ENCODE results near the gene GAS7.

GRCh38 chr17:10243883-10244844 is 45.8 kb upstream of the GAS7 start:
- no peak for TF ChIP-seq MAX (IDR thresholded peaks at IDR 0.05)
- TF ChIP-seq, protein P1, sequence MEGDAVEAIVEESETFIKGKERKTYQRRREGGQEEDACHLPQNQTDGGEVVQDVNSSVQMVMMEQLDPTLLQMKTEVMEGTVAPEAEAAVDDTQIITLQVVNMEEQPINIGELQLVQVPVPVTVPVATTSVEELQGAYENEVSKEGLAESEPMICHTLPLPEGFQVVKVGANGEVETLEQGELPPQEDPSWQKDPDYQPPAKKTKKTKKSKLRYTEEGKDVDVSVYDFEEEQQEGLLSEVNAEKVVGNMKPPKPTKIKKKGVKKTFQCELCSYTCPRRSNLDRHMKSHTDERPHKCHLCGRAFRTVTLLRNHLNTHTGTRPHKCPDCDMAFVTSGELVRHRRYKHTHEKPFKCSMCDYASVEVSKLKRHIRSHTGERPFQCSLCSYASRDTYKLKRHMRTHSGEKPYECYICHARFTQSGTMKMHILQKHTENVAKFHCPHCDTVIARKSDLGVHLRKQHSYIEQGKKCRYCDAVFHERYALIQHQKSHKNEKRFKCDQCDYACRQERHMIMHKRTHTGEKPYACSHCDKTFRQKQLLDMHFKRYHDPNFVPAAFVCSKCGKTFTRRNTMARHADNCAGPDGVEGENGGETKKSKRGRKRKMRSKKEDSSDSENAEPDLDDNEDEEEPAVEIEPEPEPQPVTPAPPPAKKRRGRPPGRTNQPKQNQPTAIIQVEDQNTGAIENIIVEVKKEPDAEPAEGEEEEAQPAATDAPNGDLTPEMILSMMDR (IDR thresholded peaks at IDR 0.05 in 2 of 3, conservative IDR thresholded peaks at IDR 0.05 in 1 of 3; ENCODE audit: borderline replicate concordance in 1 of 3, insufficient read depth in 1 of 3, low read depth in 2 of 3, low read length in 2 of 3), result no peak
- TF ChIP-seq EZH2 (IDR thresholded peaks at IDR 0.05), result no peak
- no peak for TF ChIP-seq POLR2A (IDR thresholded peaks at IDR 0.05; ENCODE audit: borderline replicate concordance, extremely low read depth, insufficient read depth, insufficient read length)
- TF ChIP-seq REST (IDR thresholded peaks at IDR 0.05; ENCODE audit: low read depth), result no peak
- TF ChIP-seq POLR2AphosphoS5 (IDR thresholded peaks at IDR 0.05; ENCODE audit: low read depth, low read length), result no peak
- no peak for TF ChIP-seq EZH2phosphoT487 (IDR thresholded peaks at IDR 0.05; ENCODE audit: borderline replicate concordance)
- no peak for TF ChIP-seq ZNF274 (IDR thresholded peaks at IDR 0.05; ENCODE audit: low read depth, low read length)
- no peak for TF ChIP-seq RAD21 (IDR thresholded peaks at IDR 0.05; ENCODE audit: low read depth)
- TF ChIP-seq, protein P2, sequence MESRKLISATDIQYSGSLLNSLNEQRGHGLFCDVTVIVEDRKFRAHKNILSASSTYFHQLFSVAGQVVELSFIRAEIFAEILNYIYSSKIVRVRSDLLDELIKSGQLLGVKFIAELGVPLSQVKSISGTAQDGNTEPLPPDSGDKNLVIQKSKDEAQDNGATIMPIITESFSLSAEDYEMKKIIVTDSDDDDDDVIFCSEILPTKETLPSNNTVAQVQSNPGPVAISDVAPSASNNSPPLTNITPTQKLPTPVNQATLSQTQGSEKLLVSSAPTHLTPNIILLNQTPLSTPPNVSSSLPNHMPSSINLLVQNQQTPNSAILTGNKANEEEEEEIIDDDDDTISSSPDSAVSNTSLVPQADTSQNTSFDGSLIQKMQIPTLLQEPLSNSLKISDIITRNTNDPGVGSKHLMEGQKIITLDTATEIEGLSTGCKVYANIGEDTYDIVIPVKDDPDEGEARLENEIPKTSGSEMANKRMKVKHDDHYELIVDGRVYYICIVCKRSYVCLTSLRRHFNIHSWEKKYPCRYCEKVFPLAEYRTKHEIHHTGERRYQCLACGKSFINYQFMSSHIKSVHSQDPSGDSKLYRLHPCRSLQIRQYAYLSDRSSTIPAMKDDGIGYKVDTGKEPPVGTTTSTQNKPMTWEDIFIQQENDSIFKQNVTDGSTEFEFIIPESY (IDR thresholded peaks at IDR 0.05; ENCODE audit: extremely low read depth, insufficient replicate concordance, low read length), result no peak
- TF ChIP-seq CBX3 (IDR thresholded peaks at IDR 0.05; ENCODE audit: low read depth), result no peak
- no peak for TF ChIP-seq ELF1 (IDR thresholded peaks at IDR 0.05; ENCODE audit: borderline replicate concordance, low read depth)
- TF ChIP-seq TCF7L2 (IDR thresholded peaks at IDR 0.05; ENCODE audit: borderline replicate concordance, extremely low read depth, insufficient read depth, insufficient read length), result no peak
- TF ChIP-seq EGR1 (IDR thresholded peaks at IDR 0.05; ENCODE audit: low read depth), result no peak

All from HCT116 (cell line).